ENCODE results near the gene KLF16.
"Not testable (repeated sequence)": the region's sequence is repeated elsewhere in the genome, so short reads cannot be mapped to it uniquely, and the experiment has no call there.

Gene KLF16

GRCh38 chr19:1884291-1884718, 20.9 kb upstream of the KLF16 start:
- DNase-seq (ENCODE audit: low read depth in 2 of 2) = peak in 1 of 2 donors; percentile 48

GRCh38 chr19:1883784-1884183, 20.4 kb upstream of the KLF16 start:
- no peak for DNase-seq (ENCODE audit: low read depth in 2 of 2)

- DNase-seq (ENCODE audit: low read depth in 2 of 2) = no peak
Measured at GRCh38 chr19:1882786-1883692, 19.7 kb upstream of the KLF16 start.

- peak; percentile 49 to 54 for DNase-seq (ENCODE audit: low read depth in 2 of 2)
Measured at GRCh38 chr19:1882089-1882785, 18.9 kb upstream of the KLF16 start.

GRCh38 chr19:1881393-1882088, 18.2 kb upstream of the KLF16 start:
- not testable (repeated sequence) for DNase-seq (ENCODE audit: low read depth in 2 of 2)

- no peak for DNase-seq (ENCODE audit: low read depth in 2 of 2)
Measured at GRCh38 chr19:1880611-1881392, 17.4 kb upstream of the KLF16 start.

- DNase-seq (ENCODE audit: low read depth in 2 of 2) = not testable (repeated sequence)
Measured at GRCh38 chr19:1879982-1880381, 16.6 kb upstream of the KLF16 start.

GRCh38 chr19:1878583-1878982, 15.2 kb upstream of the KLF16 start:
- not testable (repeated sequence) for DNase-seq (ENCODE audit: low read depth in 2 of 2)

GRCh38 chr19:1877280-1877660, 13.9 kb upstream of the KLF16 start:
- not testable (repeated sequence) for DNase-seq (ENCODE audit: low read depth in 2 of 2)

GRCh38 chr19:1876496-1877279, 13.3 kb upstream of the KLF16 start:
- DNase-seq (ENCODE audit: low read depth in 2 of 2) = not testable (repeated sequence)

- peak; percentile 83 to 87 for DNase-seq (ENCODE audit: low read depth in 2 of 2)
Measured at GRCh38 chr19:1875646-1876495, 12.5 kb upstream of the KLF16 start.

GRCh38 chr19:1875265-1875645, 11.9 kb upstream of the KLF16 start:
- DNase-seq (ENCODE audit: low read depth in 2 of 2) = not testable (repeated sequence)

- no peak for DNase-seq (ENCODE audit: low read depth in 2 of 2)
Measured at GRCh38 chr19:1874554-1875185, 11.3 kb upstream of the KLF16 start.

- DNase-seq (ENCODE audit: low read depth in 2 of 2) = no peak
Measured at GRCh38 chr19:1873524-1874473, 10.4 kb upstream of the KLF16 start.

GRCh38 chr19:1872807-1873523, 9.6 kb upstream of the KLF16 start:
- no peak for DNase-seq (ENCODE audit: low read depth in 2 of 2)

- DNase-seq (ENCODE audit: low read depth in 2 of 2) = no peak
Measured at GRCh38 chr19:1871630-1872029, 8.3 kb upstream of the KLF16 start.

- no peak for DNase-seq (ENCODE audit: low read depth in 2 of 2)
Measured at GRCh38 chr19:1871140-1871597, 7.8 kb upstream of the KLF16 start.

Data from stimulated activated CD8-positive, alpha-beta memory T cell treated with anti-CD3 and anti-CD28 coated beads, Interleukin-2, amount 100 ng/mL, for 48 hours (primary cell).